ENCODE measurements around the gene WDR5. TPM values are rescaled to one million over a fixed set of nuclear protein-coding genes. Genes with fewer than 3 reads are reported as not detected.

WDR5 gene
- total and polyA plus RNA-seq, 9 of the 15 experiments (the other 6 are each of a cell fraction or from before 2014, with no cell fraction given): 3.0 to 56.8 (median 38.6) TPM

- intact Hi-C loops (cut with micrococcal nuclease) (no loop called here), in situ Hi-C loops (cut with MboI) (no loop called here)
- H3K36me3 ChIP-seq (ENCODE audit: control insufficient read depth, insufficient read depth, low read length): no peaks in the 10 kb centered on the region
- H4K20me1 ChIP-seq (replicated peaks; ENCODE audit: control insufficient read depth, insufficient read depth, low read length): no peaks in the 10 kb centered on the region
- H3K4me2 ChIP-seq (ENCODE audit: insufficient read depth, low read length): no peak overlapping the region
- 0 out of 5 replicates have a peak, but pooled peaks cover 0 to 5% of the 10 kb centered on the region in 2 experiments for H3K4me1 ChIP-seq (replicated peaks in 1 of 2; ENCODE audit: control insufficient read depth in 2 of 2, insufficient read depth in 2 of 2, low read length in 2 of 2)
- no peak overlapping the region; a peak in 1 of 4 replicates for H3K9ac ChIP-seq (ENCODE audit: insufficient read depth in 1 of 2, low read depth in 2 of 2, low read length in 2 of 2)
- no TSS peak for BruUV-seq (replicated peaks)
- H3K79me2 ChIP-seq (ENCODE audit: control insufficient read depth, insufficient read depth, low read length): no peaks in the 10 kb centered on the region
- H3K9me1 ChIP-seq (ENCODE audit: control insufficient read depth, insufficient read depth, low read length): no peaks in the 10 kb centered on the region
- FAIRE-seq: no peak
- POLR2A ChIA-PET: interaction anchor here (1.3 kb wide), 1 partner anchor 21 kb away, joined by 3 read pairs; no protein-coding TSS in a partner anchor
- WGBS (ENCODE audit: insufficient coverage, low coverage, missing lambda C conversion rate): 5% methylated on average over 14 of the region's 14 CpGs
- H3K27me3 ChIP-seq (ENCODE audit: control insufficient read depth in 2 of 2, insufficient read depth in 2 of 2, low read length in 2 of 2): peaks cover 24 to 28% of the 10 kb centered on the region in 2 experiments; a peak in 4 of 5 replicates
- TF ChIP-seq NRF1 (conservative IDR thresholded peaks at IDR 0.05 in 1 of 2, IDR thresholded peaks at IDR 0.05 in 1 of 2): peak; percentile 52 to 63
- no peak for TF ChIP-seq PHF20 (IDR thresholded peaks at IDR 0.05; ENCODE audit: partially characterized antibody)
- no peak overlapping the region for H3K4me3 ChIP-seq
- DNase-seq (ENCODE audit: extremely low read depth in 1 of 4, low spot score in 3 of 4): no peak
- H3K9me3 ChIP-seq (replicated peaks; ENCODE audit: control insufficient read depth, insufficient read depth, low read depth, low read length): no peaks in the 10 kb centered on the region
- peak; percentile 49; the same call in 2 of the 3 replicates for ATAC-seq
- no peak overlapping the region for H2AFZ ChIP-seq (ENCODE audit: low read depth, low read length)
- CTCF ChIA-PET (ENCODE audit: low intra/inter-chr PET ratio): no interaction called here
- no peak overlapping the region for H3K27ac ChIP-seq (ENCODE audit: extremely low read depth, low read depth, low read length)
Measured at GRCh38 chr9:134088063-134088725, 47.7 kb upstream of the WDR5 start.

DNA sequence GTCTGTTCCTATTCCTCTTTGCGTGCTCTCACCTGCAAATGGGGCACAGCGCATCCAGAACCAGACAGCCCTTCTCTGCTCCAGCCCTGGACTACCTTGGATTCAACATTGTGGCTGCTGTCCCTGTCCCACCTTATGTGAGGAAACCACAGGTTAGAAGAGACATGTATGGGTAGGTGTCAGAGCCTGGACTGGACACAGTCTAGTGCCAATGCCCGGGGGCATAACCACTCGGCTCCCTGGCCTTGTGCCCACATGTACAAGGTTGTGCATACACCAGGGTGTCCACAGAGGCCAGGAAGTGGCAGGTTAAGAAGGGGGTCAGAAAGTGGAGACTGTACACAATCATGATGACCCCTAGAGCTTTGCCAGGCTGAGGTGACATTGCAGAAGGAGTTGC lies 45.9 kb upstream of the WDR5 start:
- DNase-seq (ENCODE audit: extremely low read depth in 1 of 4, low spot score in 3 of 4) (no peak), ATAC-seq (no peak), FAIRE-seq (no peak)
- no peaks in the 10 kb centered on the region for H3K9me1 ChIP-seq (ENCODE audit: control insufficient read depth, insufficient read depth, low read length)
- WGBS (ENCODE audit: insufficient coverage, low coverage, missing lambda C conversion rate): 0% methylated on average over 4 of the region's 4 CpGs
- H3K4me3 ChIP-seq: no peak overlapping the region
- no peak overlapping the region for H3K9ac ChIP-seq (ENCODE audit: insufficient read depth in 1 of 2, low read depth in 2 of 2, low read length in 2 of 2)
- no peak overlapping the region for H3K27ac ChIP-seq (ENCODE audit: extremely low read depth, low read depth, low read length)
- CTCF ChIA-PET (ENCODE audit: low intra/inter-chr PET ratio): no interaction called here
- H3K4me2 ChIP-seq (ENCODE audit: insufficient read depth, low read length): no peak overlapping the region
- H3K4me1 ChIP-seq (replicated peaks in 1 of 2; ENCODE audit: control insufficient read depth in 2 of 2, insufficient read depth in 2 of 2, low read length in 2 of 2): 0 out of 5 replicates have a peak, but pooled peaks cover 0 to 5% of the 10 kb centered on the region in 2 experiments
- in situ Hi-C loops (cut with MboI) (no loop called here), intact Hi-C loops (cut with micrococcal nuclease) (no loop called here)
- BruUV-seq (replicated peaks): no TSS peak
- H3K36me3 ChIP-seq (ENCODE audit: control insufficient read depth, insufficient read depth, low read length): no peaks in the 10 kb centered on the region
- peaks cover 26 to 34% of the 10 kb centered on the region in 2 experiments; a peak in 3 of 5 replicates for H3K27me3 ChIP-seq (ENCODE audit: control insufficient read depth in 2 of 2, insufficient read depth in 2 of 2, low read length in 2 of 2)
- H4K20me1 ChIP-seq (replicated peaks; ENCODE audit: control insufficient read depth, insufficient read depth, low read length): no peaks in the 10 kb centered on the region
- H3K79me2 ChIP-seq (ENCODE audit: control insufficient read depth, insufficient read depth, low read length): no peaks in the 10 kb centered on the region
- POLR2A ChIA-PET: no interaction called here
- H2AFZ ChIP-seq (ENCODE audit: low read depth, low read length): no peak overlapping the region
- TF ChIP-seq, protein P1, sequence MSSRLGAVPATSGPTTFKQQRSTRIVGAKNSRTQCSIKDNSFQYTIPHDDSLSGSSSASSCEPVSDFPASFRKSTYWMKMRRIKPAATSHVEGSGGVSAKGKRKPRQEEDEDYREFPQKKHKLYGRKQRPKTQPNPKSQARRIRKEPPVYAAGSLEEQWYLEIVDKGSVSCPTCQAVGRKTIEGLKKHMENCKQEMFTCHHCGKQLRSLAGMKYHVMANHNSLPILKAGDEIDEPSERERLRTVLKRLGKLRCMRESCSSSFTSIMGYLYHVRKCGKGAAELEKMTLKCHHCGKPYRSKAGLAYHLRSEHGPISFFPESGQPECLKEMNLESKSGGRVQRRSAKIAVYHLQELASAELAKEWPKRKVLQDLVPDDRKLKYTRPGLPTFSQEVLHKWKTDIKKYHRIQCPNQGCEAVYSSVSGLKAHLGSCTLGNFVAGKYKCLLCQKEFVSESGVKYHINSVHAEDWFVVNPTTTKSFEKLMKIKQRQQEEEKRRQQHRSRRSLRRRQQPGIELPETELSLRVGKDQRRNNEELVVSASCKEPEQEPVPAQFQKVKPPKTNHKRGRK (tag; IDR thresholded peaks at IDR 0.05): no peak
- 0 out of 2 replicates have a peak, but pooled peaks have one; percentile 23 for TF ChIP-seq STAG1 (CRISPR knock-in tag; IDR thresholded peaks at IDR 0.05; ENCODE audit: borderline replicate concordance)
- no peaks in the 10 kb centered on the region for H3K9me3 ChIP-seq (replicated peaks; ENCODE audit: control insufficient read depth, insufficient read depth, low read depth, low read length)

All from K562 (cell line).